SU-DHL-6 (cell line): ENCODE measurements around the gene RPP25L.

ENCODE experiments used
- EZH2phosphoT487 ChIP-seq: fragments of 200-600 bp; sonication (generic), shearing (Covaris generic); conservative IDR thresholded peaks from 2 replicates; pipeline ENCODE4 v1.6.1; 2018; ENCODE audit warnings: mild to moderate bottlenecking, antibody characterized with exemption, low read length, moderate library complexity, mixed read lengths
- TF ChIP-seq, protein P1 (sequence below): fragments of 200-600 bp; sonication (generic); IDR thresholded peaks from one replicate; pipeline ENCODE4 v1.5.1; 2017; ENCODE audit warnings: antibody characterized with exemption, mild to moderate bottlenecking, low read length, moderate library complexity; ENCODE audit not compliant: insufficient read depth, poor library complexity, severe bottlenecking

DNA sequence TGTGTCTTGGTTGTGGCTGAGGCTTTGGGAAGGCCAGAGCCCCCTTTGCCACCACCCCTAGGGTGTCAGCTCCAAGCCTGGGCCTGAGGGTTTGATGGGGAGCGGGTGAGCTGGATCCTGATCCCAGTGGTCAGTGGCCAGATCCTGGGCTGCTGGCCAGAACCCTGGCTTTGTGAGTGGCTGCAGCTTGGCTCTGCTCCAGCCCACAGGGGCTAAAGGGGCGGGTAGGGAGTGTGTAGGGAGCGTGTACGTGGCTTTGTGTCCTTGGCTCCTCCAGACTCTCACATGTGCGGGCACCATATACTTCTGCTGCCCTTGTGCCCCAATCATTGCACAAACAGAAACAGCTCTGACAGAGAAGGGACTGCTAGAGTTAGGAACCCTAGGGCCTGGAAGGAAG is 38.9 kb upstream of the RPP25L start:
- TF ChIP-seq, protein P1, sequence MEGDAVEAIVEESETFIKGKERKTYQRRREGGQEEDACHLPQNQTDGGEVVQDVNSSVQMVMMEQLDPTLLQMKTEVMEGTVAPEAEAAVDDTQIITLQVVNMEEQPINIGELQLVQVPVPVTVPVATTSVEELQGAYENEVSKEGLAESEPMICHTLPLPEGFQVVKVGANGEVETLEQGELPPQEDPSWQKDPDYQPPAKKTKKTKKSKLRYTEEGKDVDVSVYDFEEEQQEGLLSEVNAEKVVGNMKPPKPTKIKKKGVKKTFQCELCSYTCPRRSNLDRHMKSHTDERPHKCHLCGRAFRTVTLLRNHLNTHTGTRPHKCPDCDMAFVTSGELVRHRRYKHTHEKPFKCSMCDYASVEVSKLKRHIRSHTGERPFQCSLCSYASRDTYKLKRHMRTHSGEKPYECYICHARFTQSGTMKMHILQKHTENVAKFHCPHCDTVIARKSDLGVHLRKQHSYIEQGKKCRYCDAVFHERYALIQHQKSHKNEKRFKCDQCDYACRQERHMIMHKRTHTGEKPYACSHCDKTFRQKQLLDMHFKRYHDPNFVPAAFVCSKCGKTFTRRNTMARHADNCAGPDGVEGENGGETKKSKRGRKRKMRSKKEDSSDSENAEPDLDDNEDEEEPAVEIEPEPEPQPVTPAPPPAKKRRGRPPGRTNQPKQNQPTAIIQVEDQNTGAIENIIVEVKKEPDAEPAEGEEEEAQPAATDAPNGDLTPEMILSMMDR: no peak
- no peak for TF ChIP-seq EZH2phosphoT487
